Transverse colon (tissue), 4 donors: ENCODE results near the gene C1QA.

Experiments used
- EP300 ChIP-seq: sonication (generic); formaldehyde crosslinking; IDR thresholded peaks from one replicate; pipeline ENCODE4 v1.6.1; 2017; ENCODE audit warnings: antibody characterized with exemption, low read depth
- POLR2A ChIP-seq: fragments of 450-650 bp; IDR thresholded peaks from one replicate; pipeline ENCODE4 v1.6.1; 2016; ENCODE audit warnings: antibody characterized with exemption, mild to moderate bottlenecking, moderate library complexity
- POLR2AphosphoS5 ChIP-seq, 3 donors: sonication (generic); formaldehyde crosslinking; IDR thresholded peaks; one replicate each; pipeline ENCODE4 v1.6.1; 2016; ENCODE audit warnings: antibody characterized with exemption in 3 of 3
- TF ChIP-seq, protein P1 (sequence below), 5 experiments: fragments of 200-600 bp in 3 of 5; fragments of 450-650 bp in 2 of 5; sonication (generic) in 3 of 5; IDR thresholded peaks; 1 replicate in 2 of 5; 2 replicates in 3 of 5; pipeline ENCODE4 v1.5.1; 2016 to 2017; ENCODE audit warnings: antibody characterized with exemption in 5 of 5, inconsistent platforms in 3 of 5, mild to moderate bottlenecking in 2 of 5, moderate library complexity in 1 of 5

DNA sequence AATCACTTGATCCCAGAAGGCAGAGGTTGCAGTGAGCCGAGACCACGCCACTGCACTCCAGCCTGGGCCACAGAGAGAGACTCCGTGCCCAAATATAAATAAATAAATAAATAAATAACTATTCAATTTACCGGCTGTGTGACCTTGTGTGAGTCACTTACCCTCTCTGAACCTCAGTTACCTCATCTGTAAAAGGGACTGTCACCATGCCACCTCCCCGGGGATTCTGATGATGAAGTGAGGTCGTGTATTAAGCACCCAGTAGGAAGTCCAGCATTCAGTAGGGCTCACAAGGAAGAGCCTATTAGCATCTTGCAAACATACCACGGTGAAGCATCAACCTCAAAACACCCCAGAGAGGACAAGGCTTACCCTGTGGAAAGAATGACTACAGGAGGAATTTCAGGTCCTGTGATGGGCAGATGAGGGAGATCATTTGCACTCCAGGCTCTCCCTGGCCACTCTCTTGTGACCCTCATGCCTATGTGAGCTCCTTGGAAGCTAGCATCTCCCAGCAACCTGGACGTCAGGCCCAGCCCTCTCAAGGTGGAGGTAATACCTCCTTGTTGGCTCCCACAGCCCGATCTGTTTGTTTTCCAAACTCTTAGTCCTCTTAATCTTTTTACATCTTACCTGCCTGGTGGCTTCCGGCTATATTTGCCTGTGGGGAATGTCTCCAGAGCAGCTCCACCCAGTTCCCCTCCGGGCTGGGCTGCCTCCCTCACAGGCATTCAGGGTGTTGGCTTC is 7.6 kb upstream of the C1QA start:
- TF ChIP-seq, protein P1, sequence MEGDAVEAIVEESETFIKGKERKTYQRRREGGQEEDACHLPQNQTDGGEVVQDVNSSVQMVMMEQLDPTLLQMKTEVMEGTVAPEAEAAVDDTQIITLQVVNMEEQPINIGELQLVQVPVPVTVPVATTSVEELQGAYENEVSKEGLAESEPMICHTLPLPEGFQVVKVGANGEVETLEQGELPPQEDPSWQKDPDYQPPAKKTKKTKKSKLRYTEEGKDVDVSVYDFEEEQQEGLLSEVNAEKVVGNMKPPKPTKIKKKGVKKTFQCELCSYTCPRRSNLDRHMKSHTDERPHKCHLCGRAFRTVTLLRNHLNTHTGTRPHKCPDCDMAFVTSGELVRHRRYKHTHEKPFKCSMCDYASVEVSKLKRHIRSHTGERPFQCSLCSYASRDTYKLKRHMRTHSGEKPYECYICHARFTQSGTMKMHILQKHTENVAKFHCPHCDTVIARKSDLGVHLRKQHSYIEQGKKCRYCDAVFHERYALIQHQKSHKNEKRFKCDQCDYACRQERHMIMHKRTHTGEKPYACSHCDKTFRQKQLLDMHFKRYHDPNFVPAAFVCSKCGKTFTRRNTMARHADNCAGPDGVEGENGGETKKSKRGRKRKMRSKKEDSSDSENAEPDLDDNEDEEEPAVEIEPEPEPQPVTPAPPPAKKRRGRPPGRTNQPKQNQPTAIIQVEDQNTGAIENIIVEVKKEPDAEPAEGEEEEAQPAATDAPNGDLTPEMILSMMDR (IDR thresholded peaks at IDR 0.05), result no peak
- TF ChIP-seq EP300 (no peak), POLR2A (no peak), POLR2AphosphoS5 (IDR thresholded peaks at IDR 0.05) (no peak)
